Transverse colon (tissue), 4 donors: Measurements from ENCODE around the gene MRPS31.

Experiments used
- CTCF ChIP-seq, 5 experiments: fragments of 200-600 bp in 3 of 5; fragments of 450-650 bp in 2 of 5; sonication (generic) in 3 of 5; IDR thresholded peaks; 1 replicate in 2 of 5; 2 replicates in 3 of 5; pipeline ENCODE4 v1.5.1; 2016 to 2017; ENCODE audit warnings: antibody characterized with exemption in 5 of 5, inconsistent platforms in 3 of 5, mild to moderate bottlenecking in 2 of 5, moderate library complexity in 1 of 5
- EP300 ChIP-seq: sonication (generic); formaldehyde crosslinking; IDR thresholded peaks from one replicate; pipeline ENCODE4 v1.6.1; 2017; ENCODE audit warnings: antibody characterized with exemption, low read depth
- POLR2A ChIP-seq: fragments of 450-650 bp; IDR thresholded peaks from one replicate; pipeline ENCODE4 v1.6.1; 2016; ENCODE audit warnings: antibody characterized with exemption, mild to moderate bottlenecking, moderate library complexity
- POLR2AphosphoS5 ChIP-seq, 3 donors: sonication (generic); formaldehyde crosslinking; IDR thresholded peaks; one replicate each; pipeline ENCODE4 v1.6.1; 2016; ENCODE audit warnings: antibody characterized with exemption in 3 of 3

DNA sequence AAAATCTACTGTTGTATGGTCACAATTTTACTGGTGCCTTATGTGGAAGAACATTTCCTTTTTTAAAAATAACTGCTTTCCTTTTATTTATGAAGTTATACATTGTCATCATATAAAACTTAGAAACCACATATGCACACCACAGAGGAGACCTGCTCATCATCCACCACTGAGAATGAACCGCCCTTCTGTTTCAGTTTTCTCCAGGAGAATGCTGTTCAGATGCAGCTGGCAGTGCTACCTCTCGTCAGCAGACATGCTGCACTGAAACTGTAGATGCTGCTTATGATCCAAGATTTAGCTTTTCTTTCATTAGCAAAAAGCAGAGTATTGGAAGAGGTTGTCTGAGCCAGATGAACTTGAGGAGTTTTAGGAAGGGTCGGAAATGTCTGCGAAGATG lies 28.5 kb upstream of the MRPS31 start:
- TF ChIP-seq CTCF (IDR thresholded peaks at IDR 0.05) (no peak), POLR2A (no peak), POLR2AphosphoS5 (IDR thresholded peaks at IDR 0.05) (no peak), EP300 (no peak)
